ENCODE measurements around the gene SERPINA12. TPM values are rescaled to one million over a fixed set of nuclear protein-coding genes. Genes with fewer than 3 reads are reported as not detected.

Gene SERPINA12
- total RNA-seq, 1 donor from 2014 or later, result not detected

DNA sequence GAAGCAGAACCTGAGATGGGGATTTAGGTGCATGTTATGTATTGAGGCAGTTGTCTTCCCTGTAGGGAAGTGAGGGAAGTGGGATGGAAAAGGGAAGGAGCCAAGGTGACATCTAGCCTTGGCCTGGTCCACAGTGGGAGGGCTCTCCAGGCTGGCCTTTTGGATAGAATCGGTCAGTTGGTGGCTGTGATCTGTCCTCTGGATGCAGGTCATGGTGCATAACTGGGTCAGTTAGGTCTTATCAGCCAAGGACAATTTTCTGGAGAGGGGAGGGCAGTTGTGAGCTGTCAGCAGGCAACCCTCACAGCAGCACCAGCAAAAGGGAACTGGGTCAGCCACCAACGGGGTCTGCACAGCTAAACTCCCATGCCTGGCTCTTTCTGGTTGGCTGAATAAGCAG, 9.6 kb downstream of the SERPINA12 start:
- Histone ChIP-seq H3K4me3 (no peak overlapping the region), H3K36me3 (no peaks in the 10 kb centered on the region), H3K9me3 (no peaks in the 10 kb centered on the region), H3K27ac (no peak overlapping the region), H3K4me1 (no peaks in the 10 kb centered on the region), H3K27me3 (ENCODE audit: low read depth) (no peaks in the 10 kb centered on the region)
- TF ChIP-seq, protein P1, sequence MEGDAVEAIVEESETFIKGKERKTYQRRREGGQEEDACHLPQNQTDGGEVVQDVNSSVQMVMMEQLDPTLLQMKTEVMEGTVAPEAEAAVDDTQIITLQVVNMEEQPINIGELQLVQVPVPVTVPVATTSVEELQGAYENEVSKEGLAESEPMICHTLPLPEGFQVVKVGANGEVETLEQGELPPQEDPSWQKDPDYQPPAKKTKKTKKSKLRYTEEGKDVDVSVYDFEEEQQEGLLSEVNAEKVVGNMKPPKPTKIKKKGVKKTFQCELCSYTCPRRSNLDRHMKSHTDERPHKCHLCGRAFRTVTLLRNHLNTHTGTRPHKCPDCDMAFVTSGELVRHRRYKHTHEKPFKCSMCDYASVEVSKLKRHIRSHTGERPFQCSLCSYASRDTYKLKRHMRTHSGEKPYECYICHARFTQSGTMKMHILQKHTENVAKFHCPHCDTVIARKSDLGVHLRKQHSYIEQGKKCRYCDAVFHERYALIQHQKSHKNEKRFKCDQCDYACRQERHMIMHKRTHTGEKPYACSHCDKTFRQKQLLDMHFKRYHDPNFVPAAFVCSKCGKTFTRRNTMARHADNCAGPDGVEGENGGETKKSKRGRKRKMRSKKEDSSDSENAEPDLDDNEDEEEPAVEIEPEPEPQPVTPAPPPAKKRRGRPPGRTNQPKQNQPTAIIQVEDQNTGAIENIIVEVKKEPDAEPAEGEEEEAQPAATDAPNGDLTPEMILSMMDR (IDR thresholded peaks at IDR 0.05), result no peak
- ATAC-seq, result no peak
- no peak for DNase-seq
- intact Hi-C loops (cut with DNase I), result no loop called here

DNA sequence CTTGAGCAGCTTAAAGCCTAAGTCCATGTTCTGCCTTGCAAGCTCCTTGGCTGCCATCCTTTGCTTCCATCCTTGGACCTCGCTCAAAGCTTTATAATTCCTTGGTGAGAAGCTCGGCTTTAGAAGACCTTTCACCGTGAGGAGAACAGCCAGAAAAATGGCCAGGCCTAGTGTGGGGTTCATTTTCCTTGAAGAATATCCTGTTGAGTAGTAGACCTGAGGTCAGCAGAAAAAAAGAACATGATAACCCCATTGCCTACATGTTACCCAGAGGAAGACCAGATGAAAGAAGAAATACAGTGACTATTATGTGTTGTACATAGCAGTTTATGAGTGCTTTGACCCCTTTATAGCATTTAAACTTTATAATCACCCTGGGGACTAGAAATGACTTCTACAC, 11.1 kb downstream of the SERPINA12 start:
- Histone ChIP-seq H3K4me1 (no peaks in the 10 kb centered on the region), H3K27me3 (ENCODE audit: low read depth) (no peaks in the 10 kb centered on the region), H3K9me3 (no peaks in the 10 kb centered on the region), H3K4me3 (no peak overlapping the region), H3K27ac (no peak overlapping the region), H3K36me3 (no peaks in the 10 kb centered on the region)
- no peak for ATAC-seq
- TF ChIP-seq, protein P1 (IDR thresholded peaks at IDR 0.05), result no peak
- DNase-seq, result no peak
- intact Hi-C loops (cut with DNase I), result no loop called here

DNA sequence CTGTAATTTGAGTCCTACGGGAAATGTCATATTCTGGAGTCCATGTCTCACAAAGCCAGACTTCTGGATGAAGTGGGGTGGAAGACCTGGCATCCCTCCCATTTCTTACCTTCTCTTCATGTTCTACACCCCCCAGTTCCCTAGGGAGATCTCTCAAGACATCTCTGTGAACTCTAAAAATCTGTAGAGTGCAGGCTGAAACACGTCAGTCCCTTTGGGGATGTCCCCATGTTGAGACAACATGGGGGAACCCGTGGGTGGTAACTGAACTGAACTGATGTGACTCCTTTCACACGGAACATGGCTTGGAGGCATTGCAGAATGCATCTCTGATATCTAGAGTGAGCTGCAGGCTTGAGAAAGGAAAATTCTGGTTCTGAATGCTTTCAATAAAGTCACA, 15.2 kb downstream of the SERPINA12 start:
- intact Hi-C loops (cut with DNase I), result no loop called here
- no peak for DNase-seq
- TF ChIP-seq, protein P1 (IDR thresholded peaks at IDR 0.05), result no peak
- no peak for ATAC-seq
- Histone ChIP-seq H3K27me3 (ENCODE audit: low read depth) (no peaks in the 10 kb centered on the region), H3K4me3 (no peak overlapping the region), H3K27ac (no peak overlapping the region), H3K4me1 (no peaks in the 10 kb centered on the region), H3K36me3 (no peaks in the 10 kb centered on the region), H3K9me3 (no peaks in the 10 kb centered on the region)

DNA sequence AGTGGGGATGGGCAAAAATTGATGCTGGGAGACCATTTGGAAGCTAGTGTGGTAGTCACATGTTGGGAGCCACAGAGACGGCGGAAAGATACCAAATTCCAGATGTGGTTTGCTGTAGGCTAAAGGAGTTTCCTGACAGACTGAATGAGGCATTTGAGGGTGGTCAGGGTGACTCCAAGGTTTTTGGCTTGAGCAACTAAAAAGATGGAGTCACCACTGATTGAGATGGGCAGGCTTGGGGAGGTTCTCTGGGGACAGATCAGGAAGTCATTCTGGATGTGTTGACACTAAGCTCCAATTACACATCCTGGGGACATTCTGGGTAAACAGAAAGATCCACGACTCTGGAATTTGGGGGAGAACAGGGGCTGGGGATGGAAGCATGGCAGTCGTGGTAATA, 17.8 kb downstream of the SERPINA12 start:
- Histone ChIP-seq H3K9me3 (no peaks in the 10 kb centered on the region), H3K4me1 (peaks cover under 1% of the 10 kb centered on the region), H3K27me3 (ENCODE audit: low read depth) (peaks cover 8% of the 10 kb centered on the region), H3K27ac (no peak overlapping the region), H3K4me3 (no peak overlapping the region), H3K36me3 (no peaks in the 10 kb centered on the region)
- intact Hi-C loops (cut with DNase I), result no loop called here
- TF ChIP-seq, protein P1 (IDR thresholded peaks at IDR 0.05), result no peak
- ATAC-seq (no peak), DNase-seq (no peak)

DNA sequence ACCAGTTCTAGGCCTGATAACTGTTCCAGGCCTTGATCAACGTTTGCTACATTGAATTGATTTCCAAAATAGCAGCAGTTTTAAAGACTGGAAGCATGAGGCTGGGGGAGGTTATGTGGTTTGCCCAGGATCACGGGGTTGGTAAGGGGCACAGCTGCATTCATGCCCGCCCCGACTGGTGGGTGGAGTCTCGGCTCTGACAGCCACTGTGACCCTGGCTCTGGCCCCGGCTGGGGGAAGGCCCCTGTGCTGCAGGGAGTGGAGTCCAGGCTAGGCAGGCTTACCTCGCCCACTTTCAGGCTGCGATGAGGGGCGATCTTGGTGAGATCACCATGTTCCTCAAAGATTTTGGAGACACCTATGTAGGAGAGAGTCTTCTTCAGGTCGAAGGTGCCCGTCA, 19.9 kb downstream of the SERPINA12 start:
- TF ChIP-seq, protein P1 (IDR thresholded peaks at IDR 0.05), result no peak
- intact Hi-C loops (cut with DNase I), result no loop called here
- no peaks in the 10 kb centered on the region for H3K36me3 ChIP-seq
- H3K4me1 ChIP-seq, result peaks cover 6% of the 10 kb centered on the region
- DNase-seq, result no peak
- H3K9me3 ChIP-seq, result no peaks in the 10 kb centered on the region
- peaks cover 19% of the 10 kb centered on the region for H3K27me3 ChIP-seq (ENCODE audit: low read depth)
- H3K4me3 ChIP-seq, result no peak overlapping the region
- no peak overlapping the region for H3K27ac ChIP-seq
- ATAC-seq, result no peak

DNA sequence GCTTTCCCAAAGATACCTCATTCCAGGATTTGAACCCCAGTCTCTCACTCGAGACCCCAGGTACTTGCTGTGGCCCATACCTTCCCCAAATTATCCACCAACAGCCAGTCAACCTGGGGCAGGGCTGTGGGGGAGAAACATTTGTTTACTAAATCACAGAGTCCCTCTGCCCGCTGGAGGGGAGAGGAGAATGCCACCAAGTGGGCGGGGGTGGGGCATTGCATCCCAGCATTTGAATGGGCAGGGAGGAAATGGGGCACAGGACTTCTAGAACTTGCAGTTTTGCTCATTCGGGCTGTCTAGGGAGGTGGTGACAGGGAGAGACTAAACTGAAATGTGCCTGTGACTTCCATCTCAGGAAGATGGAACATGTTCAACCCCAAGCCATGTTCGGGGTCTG, 22.4 kb downstream of the SERPINA12 start:
- Histone ChIP-seq H3K9me3 (no peaks in the 10 kb centered on the region), H3K27me3 (ENCODE audit: low read depth) (peaks cover 19% of the 10 kb centered on the region), H3K4me3 (no peak overlapping the region), H3K27ac (no peak overlapping the region), H3K36me3 (no peaks in the 10 kb centered on the region), H3K4me1 (peaks cover 6% of the 10 kb centered on the region)
- DNase-seq, result no peak
- ATAC-seq, result no peak
- TF ChIP-seq, protein P1 (IDR thresholded peaks at IDR 0.05), result no peak
- intact Hi-C loops (cut with DNase I), result no loop called here
